SU-DHL-6 (cell line): ENCODE results near the gene ANAPC2.

Experiments used
- H2AFZ ChIP-seq: fragments of 200-600 bp; sonication (generic); 2 replicates; pipeline ENCODE4 v1.6.1; 2014; ENCODE audit warnings: low read depth, mild to moderate bottlenecking, moderate library complexity, mixed read lengths, antibody characterized with exemption, low read length; ENCODE audit not compliant: severe bottlenecking
- H3F3A ChIP-seq: fragments of 200-600 bp; shearing (Covaris generic); 2 replicates; pipeline ENCODE4 v1.6.0; 2016; ENCODE audit warnings: antibody characterized with exemption, mild to moderate bottlenecking; ENCODE audit not compliant: insufficient read depth
- H3K27ac ChIP-seq: fragments of 200-600 bp; sonication (generic); 2 replicates; pipeline ENCODE4 v1.5.1; 2016; ENCODE audit warnings: low read depth, mild to moderate bottlenecking, low read length, moderate library complexity, mixed read lengths
- H3K27me3 ChIP-seq: fragments of 200-600 bp; sonication (generic), shearing (Covaris generic); 2 replicates; pipeline ENCODE4 v1.6.0; 2014; ENCODE audit warnings: mild to moderate bottlenecking, low read length
- H3K36me3 ChIP-seq: fragments of 200-600 bp; sonication (generic); 2 replicates; pipeline ENCODE4 v1.6.1; 2014; ENCODE audit warnings: mild to moderate bottlenecking, low read length, mixed read lengths
- H3K4me2 ChIP-seq: fragments of 300-600, 200-600 bp; shearing (Covaris generic), sonication (generic); 2 replicates; pipeline ENCODE4 v1.6.0; 2014; ENCODE audit warnings: low read length, low read depth, mild to moderate bottlenecking; ENCODE audit not compliant: poor library complexity, severe bottlenecking
- H3K4me3 ChIP-seq: fragments of 200-600 bp; sonication (generic); 2 replicates; pipeline ENCODE4 v1.5.1; 2014; ENCODE audit warnings: antibody characterized with exemption, low read length, mild to moderate bottlenecking, mixed read lengths; ENCODE audit not compliant: insufficient read depth, poor library complexity, severe bottlenecking
- H3K79me2 ChIP-seq: fragments of 200-600 bp; sonication (generic); 2 replicates; pipeline ENCODE4 v1.6.1; 2014; ENCODE audit warnings: mild to moderate bottlenecking, low read length, moderate library complexity; ENCODE audit not compliant: insufficient read depth
- H3K9ac ChIP-seq: fragments of 200-600 bp; sonication (generic); 2 replicates; pipeline ENCODE4 v1.7.0; 2014; ENCODE audit warnings: mild to moderate bottlenecking, low read length
- H3K9me2 ChIP-seq: fragments of 200-600 bp; sonication (generic); replicated peaks from 2 replicates; pipeline ENCODE4 v1.6.1; 2014; ENCODE audit warnings: low read length; ENCODE audit not compliant: insufficient read depth
- H3K9me3 ChIP-seq: fragments of 200-600 bp; sonication (generic); 2 replicates; pipeline ENCODE4 v1.6.1; 2014; ENCODE audit warnings: low read length, mixed read lengths; ENCODE audit not compliant: insufficient read depth
- H4K20me1 ChIP-seq: fragments of 200-600 bp; sonication (generic); 2 replicates; pipeline ENCODE4 v1.6.1; 2014; ENCODE audit warnings: low read depth, mild to moderate bottlenecking, antibody characterized with exemption, low read length, moderate library complexity, mixed read lengths
- EZH2phosphoT487 ChIP-seq: fragments of 200-600 bp; sonication (generic), shearing (Covaris generic); conservative IDR thresholded peaks from 2 replicates; pipeline ENCODE4 v1.6.1; 2018; ENCODE audit warnings: mild to moderate bottlenecking, antibody characterized with exemption, low read length, moderate library complexity, mixed read lengths
- TF ChIP-seq, protein P1 (sequence below): fragments of 200-600 bp; sonication (generic); IDR thresholded peaks from one replicate; pipeline ENCODE4 v1.5.1; 2017; ENCODE audit warnings: antibody characterized with exemption, mild to moderate bottlenecking, low read length, moderate library complexity; ENCODE audit not compliant: insufficient read depth, poor library complexity, severe bottlenecking

Gene ANAPC2

DNA sequence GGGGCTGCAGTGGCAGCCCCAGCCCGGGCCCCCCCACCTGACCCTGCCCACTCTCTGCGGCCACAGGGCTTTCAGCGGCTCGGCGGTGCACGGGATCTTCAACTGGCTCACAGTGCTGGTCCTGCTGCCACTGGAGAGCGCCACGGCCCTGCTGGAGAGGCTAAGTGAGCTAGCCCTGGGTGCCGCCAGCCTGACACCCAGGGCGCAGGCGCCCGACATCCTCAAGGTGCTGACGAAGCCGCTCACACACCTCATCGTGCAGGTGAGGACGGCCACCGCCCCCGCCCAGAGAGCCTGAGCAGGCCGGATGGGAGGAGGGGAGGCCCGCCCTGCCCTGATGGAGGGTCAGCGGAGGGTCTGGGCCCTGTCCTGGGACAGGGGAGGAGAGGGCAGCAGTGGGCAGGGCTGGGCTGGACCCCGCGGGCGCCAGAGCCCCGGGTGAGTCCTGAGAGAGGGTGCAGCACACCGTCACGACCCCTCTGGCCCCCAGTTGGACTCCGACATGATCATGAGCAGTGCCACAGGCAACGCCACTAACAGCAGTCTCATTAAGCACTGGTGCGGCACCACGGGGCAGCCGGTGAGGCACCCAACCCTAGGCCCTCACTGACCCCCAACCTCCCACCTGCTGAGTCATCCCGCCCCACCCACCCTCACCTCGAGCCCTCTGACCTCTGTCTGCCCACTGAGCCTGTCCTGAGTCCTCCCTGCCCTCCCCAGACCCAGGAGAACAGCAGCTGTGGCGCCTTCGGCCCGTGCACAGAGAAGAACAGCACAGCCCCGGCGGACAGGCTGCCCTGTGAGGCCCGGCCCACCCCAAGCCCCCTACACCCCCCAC lies 45.0 kb upstream of the ANAPC2 start:
- Histone ChIP-seq H3K9ac (no peak overlapping the region), H3K27ac (no peak overlapping the region), H4K20me1 (no peaks in the 10 kb centered on the region), H3K9me3 (no peaks in the 10 kb centered on the region), H3K27me3 (no peaks in the 10 kb centered on the region), H3K4me3 (no peak overlapping the region), H3K36me3 (no peaks in the 10 kb centered on the region), H3K79me2 (no peaks in the 10 kb centered on the region), H3K4me2 (no peak overlapping the region), H2AFZ (no peak overlapping the region), H3F3A (no peaks in the 10 kb centered on the region), H3K9me2 (no peaks in the 10 kb centered on the region)
- TF ChIP-seq EZH2phosphoT487, result no peak
- TF ChIP-seq, protein P1, sequence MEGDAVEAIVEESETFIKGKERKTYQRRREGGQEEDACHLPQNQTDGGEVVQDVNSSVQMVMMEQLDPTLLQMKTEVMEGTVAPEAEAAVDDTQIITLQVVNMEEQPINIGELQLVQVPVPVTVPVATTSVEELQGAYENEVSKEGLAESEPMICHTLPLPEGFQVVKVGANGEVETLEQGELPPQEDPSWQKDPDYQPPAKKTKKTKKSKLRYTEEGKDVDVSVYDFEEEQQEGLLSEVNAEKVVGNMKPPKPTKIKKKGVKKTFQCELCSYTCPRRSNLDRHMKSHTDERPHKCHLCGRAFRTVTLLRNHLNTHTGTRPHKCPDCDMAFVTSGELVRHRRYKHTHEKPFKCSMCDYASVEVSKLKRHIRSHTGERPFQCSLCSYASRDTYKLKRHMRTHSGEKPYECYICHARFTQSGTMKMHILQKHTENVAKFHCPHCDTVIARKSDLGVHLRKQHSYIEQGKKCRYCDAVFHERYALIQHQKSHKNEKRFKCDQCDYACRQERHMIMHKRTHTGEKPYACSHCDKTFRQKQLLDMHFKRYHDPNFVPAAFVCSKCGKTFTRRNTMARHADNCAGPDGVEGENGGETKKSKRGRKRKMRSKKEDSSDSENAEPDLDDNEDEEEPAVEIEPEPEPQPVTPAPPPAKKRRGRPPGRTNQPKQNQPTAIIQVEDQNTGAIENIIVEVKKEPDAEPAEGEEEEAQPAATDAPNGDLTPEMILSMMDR, result no peak

DNA sequence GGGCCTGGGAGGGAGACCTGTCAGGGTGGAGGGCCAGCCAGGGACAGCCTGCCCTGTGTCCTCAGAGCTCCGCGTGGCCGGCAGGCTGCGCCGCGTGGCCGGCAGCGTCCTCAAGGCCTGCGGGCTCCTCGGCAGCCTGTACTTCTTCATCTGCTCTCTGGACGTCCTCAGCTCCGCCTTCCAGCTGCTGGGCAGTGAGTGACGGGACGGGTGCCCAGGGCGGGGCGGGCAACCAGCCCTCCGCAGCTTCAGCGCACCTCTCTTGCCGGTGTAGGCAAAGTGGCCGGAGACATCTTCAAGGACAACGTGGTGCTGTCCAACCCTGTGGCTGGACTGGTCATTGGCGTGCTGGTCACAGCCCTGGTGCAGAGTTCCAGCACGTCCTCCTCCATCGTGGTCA lies 44.1 kb upstream of the ANAPC2 start:
- H3K27ac ChIP-seq, result no peak overlapping the region
- no peak overlapping the region for H3K9ac ChIP-seq
- no peaks in the 10 kb centered on the region for H3F3A ChIP-seq
- no peak for TF ChIP-seq EZH2phosphoT487
- TF ChIP-seq, protein P1, result no peak
- no peaks in the 10 kb centered on the region for H4K20me1 ChIP-seq
- H3K36me3 ChIP-seq, result no peaks in the 10 kb centered on the region
- H3K79me2 ChIP-seq, result no peaks in the 10 kb centered on the region
- no peak overlapping the region for H3K4me2 ChIP-seq
- no peaks in the 10 kb centered on the region for H3K9me2 ChIP-seq
- no peaks in the 10 kb centered on the region for H3K27me3 ChIP-seq
- no peaks in the 10 kb centered on the region for H3K9me3 ChIP-seq
- no peak overlapping the region for H2AFZ ChIP-seq
- no peak overlapping the region for H3K4me3 ChIP-seq

DNA sequence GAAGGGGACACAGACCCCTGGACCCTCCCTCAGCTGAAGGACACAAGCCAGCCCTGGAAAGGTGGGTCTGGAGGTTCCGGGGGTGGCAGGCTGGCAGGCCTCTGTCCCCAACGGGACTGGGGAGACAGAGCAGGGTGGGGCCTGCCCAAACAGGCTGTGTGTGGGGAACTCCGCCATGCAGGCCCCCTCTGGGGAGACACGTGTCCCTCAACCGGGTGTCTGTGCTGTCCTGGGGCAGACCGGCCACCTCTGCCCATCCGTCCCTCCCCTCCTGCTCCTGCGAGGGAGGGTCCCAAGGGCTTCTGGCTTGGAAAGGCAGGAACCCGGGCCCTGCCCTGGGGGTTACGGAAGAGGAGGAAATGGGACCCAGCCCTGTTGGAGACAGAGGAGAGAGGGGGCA lies 43.7 kb upstream of the ANAPC2 start:
- TF ChIP-seq, protein P1, result no peak
- no peak for TF ChIP-seq EZH2phosphoT487
- no peak overlapping the region for H3K27ac ChIP-seq
- H3K9me2 ChIP-seq, result no peaks in the 10 kb centered on the region
- no peaks in the 10 kb centered on the region for H3K9me3 ChIP-seq
- H3F3A ChIP-seq, result no peaks in the 10 kb centered on the region
- H3K9ac ChIP-seq, result no peak overlapping the region
- H3K79me2 ChIP-seq, result no peaks in the 10 kb centered on the region
- no peaks in the 10 kb centered on the region for H3K36me3 ChIP-seq
- no peaks in the 10 kb centered on the region for H3K27me3 ChIP-seq
- no peak overlapping the region for H2AFZ ChIP-seq
- H3K4me3 ChIP-seq, result no peak overlapping the region
- H4K20me1 ChIP-seq, result no peaks in the 10 kb centered on the region
- H3K4me2 ChIP-seq, result no peak overlapping the region
